ENCODE data around the gene HOXA7. TPM values are rescaled to one million over a fixed set of nuclear protein-coding genes. Genes with fewer than 3 reads are reported as not detected.
A peak's percentile ranks its signal among the peaks of the same experiment; 100 is the strongest.

HOXA7 gene
- total RNA-seq, 2 donors from 2014 or later, result not detected

- Histone ChIP-seq H3K27me3 (ENCODE audit: control insufficient read depth, insufficient read depth, low read length, poor library complexity, severe bottlenecking) (peaks cover 100% of the 10 kb centered on the region), H3K9ac (ENCODE audit: extremely low read depth, low read length, poor library complexity, severe bottlenecking) (no peak overlapping the region), H3K4me1 (ENCODE audit: control insufficient read depth, insufficient read depth, low read length) (no peaks in the 10 kb centered on the region), H3K4me3 (ENCODE audit: low read length) (no peak overlapping the region), H3K9me3 (ENCODE audit: control insufficient read depth, low read length) (peaks cover 8% of the 10 kb centered on the region), H3K36me3 (ENCODE audit: control insufficient read depth, insufficient read depth, low read length) (no peaks in the 10 kb centered on the region), H3K27ac (ENCODE audit: low read depth, low read length) (peak overlapping the region; percentile 16)
- Mint-ChIP-seq H3K9me3 (peaks cover 5% of the 10 kb centered on the region), H3K27me3 (ENCODE audit: insufficient read depth) (peaks cover 97% of the 10 kb centered on the region), H3K4me1 (no peaks in the 10 kb centered on the region), H3K4me3 (no peak overlapping the region), H3K36me3 (ENCODE audit: low read depth) (no peaks in the 10 kb centered on the region), H3K27ac (no peak overlapping the region)
- DNase-seq, result no peak
- no peak for TF ChIP-seq CTCF (conservative IDR thresholded peaks at IDR 0.05)
- 7 to 20% methylated on average over 4 to 8 of the region's 11 CpGs for WGBS, 2 experiments (ENCODE audit: insufficient coverage in 1 of 2, insufficient read length in 1 of 2)
These were observed 14.2 kb upstream of the HOXA7 start for GRCh38 chr7:27170426-27171324.

- H3K27ac Mint-ChIP-seq, result no peak overlapping the region
- no peaks in the 10 kb centered on the region for H3K4me1 Mint-ChIP-seq
- DNase-seq, result peak; percentile 83
- H3K27me3 Mint-ChIP-seq (ENCODE audit: insufficient read depth), result peaks cover 97% of the 10 kb centered on the region
- Histone ChIP-seq H3K4me3 (ENCODE audit: low read length) (no peak overlapping the region), H3K36me3 (ENCODE audit: control insufficient read depth, insufficient read depth, low read length) (no peaks in the 10 kb centered on the region), H3K27me3 (ENCODE audit: control insufficient read depth, insufficient read depth, low read length, poor library complexity, severe bottlenecking) (peaks cover 100% of the 10 kb centered on the region), H3K9me3 (ENCODE audit: control insufficient read depth, low read length) (peaks cover 5% of the 10 kb centered on the region), H3K9ac (ENCODE audit: extremely low read depth, low read length, poor library complexity, severe bottlenecking) (no peak overlapping the region), H3K4me1 (ENCODE audit: control insufficient read depth, insufficient read depth, low read length) (no peaks in the 10 kb centered on the region), H3K27ac (ENCODE audit: low read depth, low read length) (no peak overlapping the region)
- H3K4me3 Mint-ChIP-seq, result no peak overlapping the region
- TF ChIP-seq CTCF (conservative IDR thresholded peaks at IDR 0.05), result no peak
- H3K36me3 Mint-ChIP-seq (ENCODE audit: low read depth), result no peaks in the 10 kb centered on the region
- H3K9me3 Mint-ChIP-seq, result peaks cover 5% of the 10 kb centered on the region
- 0 to 3% methylated on average over 6 to 38 of the region's 46 CpGs for WGBS, 2 experiments (ENCODE audit: insufficient coverage in 1 of 2, insufficient read length in 1 of 2)
These were observed 13.4 kb upstream of the HOXA7 start for GRCh38 chr7:27169658-27170425.

- peak; percentile 75 for DNase-seq
- Histone ChIP-seq H3K9ac (ENCODE audit: extremely low read depth, low read length, poor library complexity, severe bottlenecking) (no peak overlapping the region), H3K36me3 (ENCODE audit: control insufficient read depth, insufficient read depth, low read length) (no peaks in the 10 kb centered on the region), H3K27me3 (ENCODE audit: control insufficient read depth, insufficient read depth, low read length, poor library complexity, severe bottlenecking) (peaks cover 100% of the 10 kb centered on the region), H3K27ac (ENCODE audit: low read depth, low read length) (no peak overlapping the region), H3K4me3 (ENCODE audit: low read length) (no peak overlapping the region), H3K9me3 (ENCODE audit: control insufficient read depth, low read length) (peaks cover 5% of the 10 kb centered on the region), H3K4me1 (ENCODE audit: control insufficient read depth, insufficient read depth, low read length) (no peaks in the 10 kb centered on the region)
- Mint-ChIP-seq H3K4me3 (no peak overlapping the region), H3K9me3 (peaks cover 8% of the 10 kb centered on the region), H3K4me1 (no peaks in the 10 kb centered on the region), H3K27me3 (ENCODE audit: insufficient read depth) (peaks cover 99% of the 10 kb centered on the region), H3K36me3 (ENCODE audit: low read depth) (no peaks in the 10 kb centered on the region), H3K27ac (no peak overlapping the region)
- peak; percentile 22 for TF ChIP-seq CTCF (conservative IDR thresholded peaks at IDR 0.05)
- WGBS, 2 experiments (ENCODE audit: insufficient coverage in 1 of 2, insufficient read length in 1 of 2), result 12 to 13% methylated on average over 16 to 25 of the region's 25 CpGs
These were observed 11.9 kb upstream of the HOXA7 start for GRCh38 chr7:27168265-27168947.

Data from endodermal cell (in vitro differentiated cells).